Type B pancreatic cell (in vitro differentiated cells): ENCODE data around the gene PRKAR2B. TPM values are rescaled to one million over a fixed set of nuclear protein-coding genes. Genes with fewer than 3 reads are reported as not detected.
"Not testable (repeated sequence)": the region's sequence is repeated elsewhere in the genome, so short reads cannot be mapped to it uniquely, and the experiment has no call there.

Experiments
- DNase-seq: peaks from one replicate; pipeline ENCODE4 v3.0.0; 2021; ENCODE audit warnings: mixed read lengths; ENCODE audit not compliant: unreplicated experiment; ENCODE audit errors: extremely low spot score
- H3K27ac Mint-ChIP-seq: 2 replicates; pipeline ENCODE4 v1.8.0; 2021; ENCODE audit warnings: mild to moderate bottlenecking, mixed read lengths
- H3K27me3 Mint-ChIP-seq: 2 replicates; pipeline ENCODE4 v1.8.0; 2021; ENCODE audit warnings: mixed read lengths
- H3K36me3 Mint-ChIP-seq: 2 replicates; pipeline ENCODE4 v1.8.0; 2021; ENCODE audit warnings: mixed read lengths
- H3K4me1 Mint-ChIP-seq: one replicate; pipeline ENCODE4 v1.8.0; 2021; ENCODE audit warnings: mixed read lengths; ENCODE audit not compliant: unreplicated experiment
- H3K4me3 Mint-ChIP-seq: 2 replicates; pipeline ENCODE4 v1.8.0; 2021; ENCODE audit warnings: mild to moderate bottlenecking, mixed read lengths
- H3K9me3 Mint-ChIP-seq: 2 replicates; pipeline ENCODE4 v1.8.0; 2021; ENCODE audit warnings: mixed read lengths
- CTCF ChIP-seq: fragments of 200-600 bp; sonication (generic); conservative IDR thresholded peaks from 2 replicates; pipeline ENCODE4 v1.5.0; 2021; ENCODE audit warnings: antibody characterized with exemption, mild to moderate bottlenecking
- total RNA-seq: library from RNA; stranded (reverse); gene quantifications from 2 replicates; pipeline ENCODE4 v1.2.1, GENCODE V29; 2021; ENCODE audit warnings: low replicate concordance

Gene PRKAR2B
- total RNA-seq, 1 donor from 2014 or later, result 7.2 TPM

- Mint-ChIP-seq H3K27ac (no peak overlapping the region), H3K36me3 (no peaks in the 10 kb centered on the region), H3K4me1 (no peaks in the 10 kb centered on the region), H3K27me3 (no peaks in the 10 kb centered on the region), H3K9me3 (no peaks in the 10 kb centered on the region), H3K4me3 (no peak overlapping the region)
- TF ChIP-seq CTCF, result no peak
- DNase-seq, result no peak
Measured at GRCh38 chr7:107080533-107080932, 36.0 kb downstream of the PRKAR2B start.

DNA sequence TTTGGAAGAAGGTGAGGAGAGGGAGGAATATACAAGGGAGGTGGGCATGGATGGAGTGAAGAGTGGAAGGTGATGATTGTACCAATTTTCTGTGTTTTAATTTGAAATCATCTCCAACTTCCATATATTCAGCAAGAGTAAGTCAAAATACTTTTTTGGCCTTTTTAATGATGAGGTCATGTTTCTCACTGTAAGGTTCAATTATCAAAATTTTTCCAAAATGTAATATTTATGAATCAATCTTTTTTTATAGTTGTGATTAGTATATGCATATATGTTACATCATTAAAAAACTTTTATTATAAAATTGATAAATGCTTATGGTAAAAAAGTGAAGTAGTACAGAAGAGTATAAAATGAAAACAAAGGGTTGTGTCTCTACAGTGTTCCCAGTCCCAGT, 40.7 kb downstream of the PRKAR2B start:
- no peak for TF ChIP-seq CTCF
- Mint-ChIP-seq H3K27ac (no peak overlapping the region), H3K9me3 (no peaks in the 10 kb centered on the region), H3K27me3 (no peaks in the 10 kb centered on the region), H3K36me3 (no peaks in the 10 kb centered on the region), H3K4me1 (no peaks in the 10 kb centered on the region), H3K4me3 (no peak overlapping the region)
- no peak for DNase-seq

DNA sequence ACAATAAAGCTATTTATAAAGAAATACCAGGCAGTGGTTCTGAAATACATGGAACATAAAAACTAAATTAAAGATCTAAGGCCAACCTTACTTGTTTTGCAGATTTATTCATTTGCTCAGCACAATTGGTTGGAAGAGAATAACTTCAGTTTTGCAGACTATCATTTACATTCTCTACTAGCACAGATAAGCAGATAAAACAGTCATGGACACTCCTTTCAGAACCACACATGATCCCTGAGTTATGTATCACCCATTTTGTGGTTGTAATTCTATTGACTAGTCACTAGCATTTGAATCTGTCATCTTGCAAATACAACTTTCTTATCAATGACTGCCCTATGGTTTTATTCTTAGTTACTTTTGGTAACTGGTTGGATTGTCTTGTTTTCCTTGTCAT, 45.1 kb downstream of the PRKAR2B start:
- Mint-ChIP-seq H3K27me3 (no peaks in the 10 kb centered on the region), H3K4me1 (no peaks in the 10 kb centered on the region), H3K9me3 (no peaks in the 10 kb centered on the region), H3K4me3 (no peak overlapping the region), H3K36me3 (no peaks in the 10 kb centered on the region), H3K27ac (peak overlapping the region; percentile 36)
- no peak for TF ChIP-seq CTCF
- DNase-seq, result no peak

GRCh38 chr7:107090457-107090856, 46.0 kb downstream of the PRKAR2B start:
- no peak overlapping the region for H3K27ac Mint-ChIP-seq
- TF ChIP-seq CTCF, result no peak
- no peak overlapping the region for H3K4me3 Mint-ChIP-seq
- H3K4me1 Mint-ChIP-seq, result no peaks in the 10 kb centered on the region
- no peaks in the 10 kb centered on the region for H3K27me3 Mint-ChIP-seq
- H3K36me3 Mint-ChIP-seq, result no peaks in the 10 kb centered on the region
- H3K9me3 Mint-ChIP-seq, result no peaks in the 10 kb centered on the region
- no peak for DNase-seq

GRCh38 chr7:107091306-107091705, 46.8 kb downstream of the PRKAR2B start:
- Mint-ChIP-seq H3K27ac (no peak overlapping the region), H3K27me3 (no peaks in the 10 kb centered on the region), H3K36me3 (no peaks in the 10 kb centered on the region), H3K9me3 (no peaks in the 10 kb centered on the region), H3K4me1 (no peaks in the 10 kb centered on the region), H3K4me3 (no peak overlapping the region)
- DNase-seq, result no peak
- no peak for TF ChIP-seq CTCF

- H3K4me3 Mint-ChIP-seq, H3K27me3 Mint-ChIP-seq, H3K36me3 Mint-ChIP-seq, DNase-seq, H3K9me3 Mint-ChIP-seq, H3K27ac Mint-ChIP-seq, H3K4me1 Mint-ChIP-seq: not testable (repeated sequence)
Measured at GRCh38 chr7:107093671-107094070, 49.2 kb downstream of the PRKAR2B start.

- H3K27me3 Mint-ChIP-seq, DNase-seq, H3K9me3 Mint-ChIP-seq, H3K36me3 Mint-ChIP-seq, H3K4me1 Mint-ChIP-seq, H3K4me3 Mint-ChIP-seq, H3K27ac Mint-ChIP-seq: not testable (repeated sequence)
Measured at GRCh38 chr7:107099154-107099553, 54.6 kb downstream of the PRKAR2B start.
